GM18499 (cell line): ENCODE data around the gene CSTF3.
"Not testable (repeated sequence)": the region's sequence is repeated elsewhere in the genome, so short reads cannot be mapped to it uniquely, and the experiment has no call there.

ENCODE experiments used
- ATAC-seq: cut with Tn5 transposase; IDR thresholded peaks from one replicate; pipeline ENCODE4 v1.9.1; 2021; ENCODE audit warnings: moderate number of reproducible peaks; ENCODE audit not compliant: insufficient read depth, unreplicated experiment

The CSTF3 gene

DNA sequence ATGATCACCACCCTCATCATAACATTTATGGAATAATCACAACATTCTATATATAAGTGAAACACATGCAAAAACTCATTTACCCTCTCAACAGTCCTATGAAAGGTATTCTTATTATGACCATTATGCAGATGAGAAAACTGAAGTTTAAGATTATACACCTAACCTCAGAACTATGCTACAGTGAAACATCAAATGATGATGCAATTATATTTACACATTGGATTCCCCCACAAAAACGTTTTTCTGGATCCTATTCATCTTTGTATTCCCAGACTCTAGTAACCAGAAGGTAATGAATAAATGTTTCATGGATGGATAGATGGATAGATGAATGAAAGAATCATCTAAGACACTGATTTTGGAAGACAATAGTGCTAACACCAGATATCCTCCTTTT is 67.1 kb downstream of the CSTF3 start:
- no peak for ATAC-seq

GRCh38 chr11:33089776-33090175 is 71.5 kb downstream of the CSTF3 start:
- no peak for ATAC-seq

DNA sequence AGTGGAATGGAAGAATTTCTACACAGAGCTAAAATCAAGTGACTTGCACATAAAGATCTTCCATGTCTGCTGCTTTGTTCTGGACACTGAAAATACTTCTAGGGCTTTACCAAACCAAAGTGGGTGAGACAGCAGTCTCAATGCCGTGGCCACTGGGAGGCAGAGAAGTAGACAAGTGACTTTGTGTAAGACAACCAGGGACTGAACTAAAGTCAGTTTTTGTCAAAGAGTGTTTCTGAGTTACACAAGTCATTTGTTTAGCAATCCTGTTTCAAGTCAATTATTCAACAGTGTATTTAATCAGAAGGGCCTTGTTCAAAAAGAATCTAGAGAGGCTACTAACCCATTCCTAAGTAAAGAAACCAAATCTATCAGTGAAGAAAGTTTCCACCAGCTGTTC is 75.3 kb downstream of the CSTF3 start:
- no peak for ATAC-seq

DNA sequence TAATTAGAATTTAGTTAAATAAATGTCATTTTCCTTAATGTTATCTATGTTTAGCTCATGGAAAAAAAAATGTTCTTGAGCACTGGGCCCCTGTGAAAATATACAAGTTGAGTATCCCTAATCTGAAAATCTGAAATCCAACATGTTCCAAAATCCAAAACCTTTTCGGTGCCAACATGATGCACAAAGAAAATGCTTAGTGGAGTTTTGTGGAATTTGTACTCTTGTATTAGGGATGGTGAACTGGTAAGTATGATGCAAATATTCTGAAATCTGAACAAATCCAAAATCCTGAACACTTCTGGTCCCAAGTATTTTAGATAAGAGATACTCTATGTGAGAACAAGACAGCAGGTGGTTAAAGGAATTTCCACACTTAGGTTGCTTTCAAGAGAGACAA is 77.4 kb downstream of the CSTF3 start:
- no peak for ATAC-seq

DNA sequence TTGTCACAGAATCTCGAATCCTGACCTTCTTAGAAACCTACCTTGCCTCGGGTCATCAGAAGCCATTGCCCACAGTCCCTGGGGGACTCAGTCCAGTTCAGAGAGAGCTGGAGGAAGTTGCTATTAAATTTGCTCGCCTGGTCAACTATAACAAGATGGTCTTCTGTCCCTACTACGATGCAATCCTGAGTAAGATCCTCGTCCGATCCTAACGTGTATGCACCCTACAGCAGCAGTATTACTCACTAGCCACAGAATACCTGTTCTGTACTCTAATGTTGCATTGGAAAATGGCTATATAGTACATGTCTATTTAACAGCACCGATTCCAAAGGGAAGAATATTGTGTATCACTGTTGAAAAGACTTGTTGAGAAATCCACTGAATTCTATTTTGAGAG is 88.8 kb downstream of the CSTF3 start:
- no peak for ATAC-seq

GRCh38 chr11:33068611-33069340 is 92.5 kb downstream of the CSTF3 start:
- ATAC-seq, result no peak

- no peak for ATAC-seq
Observed at GRCh38 chr11:33067294-33067693, 94.0 kb downstream of the CSTF3 start.

GRCh38 chr11:33065445-33066178 is 95.7 kb downstream of the CSTF3 start:
- no peak for ATAC-seq

DNA sequence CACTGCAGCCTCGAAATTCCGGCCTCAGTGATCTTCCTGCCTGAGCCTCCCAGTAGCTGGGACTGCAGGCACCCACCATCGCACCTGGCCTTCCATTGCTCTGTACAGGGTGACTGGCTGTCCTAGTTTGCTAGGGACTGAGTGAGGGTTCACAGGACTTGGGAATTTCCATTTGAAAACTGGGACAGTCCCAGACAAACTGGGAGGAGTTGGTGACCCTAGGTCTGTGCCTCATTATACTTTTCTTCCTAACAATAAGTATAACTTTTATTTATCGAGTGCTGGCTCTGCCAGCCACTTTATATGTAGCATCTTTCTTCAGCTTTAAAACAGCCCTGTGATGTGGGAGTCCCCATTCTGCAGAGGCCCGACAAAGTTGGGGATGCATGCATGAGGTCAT is 96.4 kb downstream of the CSTF3 start:
- no peak for ATAC-seq

GRCh38 chr11:33064033-33064825 is 97.1 kb downstream of the CSTF3 start:
- ATAC-seq, result no peak

DNA sequence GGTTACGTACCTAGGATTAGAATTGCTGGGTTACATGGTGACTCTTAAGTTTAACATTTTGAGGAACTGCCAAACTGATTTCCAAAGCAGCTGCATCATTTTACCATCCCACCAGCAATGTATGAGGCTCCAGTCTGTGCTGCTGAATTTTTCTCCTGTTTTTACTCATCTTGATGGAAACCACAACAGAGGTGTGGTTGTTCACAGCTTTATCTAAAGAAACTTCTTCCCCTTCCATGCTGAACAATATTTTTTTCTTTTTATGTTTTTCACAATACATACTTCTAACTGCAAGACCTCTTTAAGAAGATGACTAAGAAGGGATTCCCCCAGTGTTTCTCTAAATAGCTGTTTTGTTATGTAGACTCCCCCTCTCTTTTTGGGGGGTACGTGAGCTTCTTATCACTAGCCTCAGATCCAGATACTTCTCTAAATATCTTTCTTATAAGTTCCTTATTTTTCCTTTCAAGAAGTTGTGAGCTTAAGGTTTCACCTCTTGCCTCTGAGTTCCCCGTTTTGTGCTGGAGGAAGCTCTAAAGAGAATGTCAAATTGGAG is 97.9 kb downstream of the CSTF3 start:
- ATAC-seq, result peak; percentile 78

- no peak for ATAC-seq
Observed at GRCh38 chr11:33062137-33062536, 99.1 kb downstream of the CSTF3 start.

DNA sequence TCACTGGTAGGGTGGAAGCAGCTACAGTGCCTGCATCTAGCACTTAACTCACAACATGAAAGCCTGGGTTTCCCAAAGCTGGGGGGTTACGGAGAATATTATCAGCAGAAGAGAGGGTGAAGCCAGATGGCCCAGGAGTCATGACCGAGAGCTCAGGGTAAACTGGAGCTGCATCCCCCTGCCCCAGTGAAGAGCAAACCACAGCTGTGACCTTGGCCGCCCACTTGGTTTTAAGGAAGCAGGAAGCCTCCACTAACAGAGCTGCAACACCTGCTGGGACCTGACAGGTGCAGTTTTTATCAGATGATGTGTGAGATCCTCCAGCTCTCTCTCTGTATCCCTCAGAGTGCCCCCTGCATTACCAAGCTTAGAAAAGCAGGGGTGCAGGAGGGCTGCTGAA is 101.0 kb downstream of the CSTF3 start:
- no peak for ATAC-seq

DNA sequence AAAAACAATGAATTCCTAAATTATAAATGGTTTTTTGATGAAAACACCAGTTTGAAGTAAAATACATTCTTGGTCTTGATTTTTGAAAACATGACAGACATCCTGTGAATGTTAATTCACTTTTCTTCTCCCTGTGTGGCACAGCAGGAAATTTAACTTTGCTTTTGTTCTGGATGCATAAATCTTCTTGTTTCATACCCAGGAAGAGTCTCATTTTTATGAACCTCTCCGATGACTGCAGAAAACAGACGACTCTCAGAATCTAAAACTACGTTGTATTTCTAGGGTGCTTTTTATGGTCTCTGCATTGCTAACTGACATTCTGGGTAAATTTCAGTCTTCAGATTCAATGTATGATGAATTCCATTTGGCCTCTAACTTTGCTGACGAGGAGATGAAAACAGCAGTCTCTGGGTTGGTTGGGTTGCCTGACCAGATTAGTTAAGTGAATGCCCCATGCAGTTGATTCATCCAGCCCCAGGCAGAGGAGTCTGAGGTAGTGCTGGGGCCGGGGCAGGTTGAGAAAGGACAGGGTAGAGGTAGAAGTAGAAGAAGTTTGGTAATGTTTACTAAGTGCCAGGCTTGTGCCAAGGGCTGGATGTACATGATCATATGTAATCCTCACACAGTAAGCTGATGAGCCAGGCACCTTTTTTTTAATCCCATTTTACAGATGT is 101.8 kb downstream of the CSTF3 start:
- ATAC-seq, result no peak

DNA sequence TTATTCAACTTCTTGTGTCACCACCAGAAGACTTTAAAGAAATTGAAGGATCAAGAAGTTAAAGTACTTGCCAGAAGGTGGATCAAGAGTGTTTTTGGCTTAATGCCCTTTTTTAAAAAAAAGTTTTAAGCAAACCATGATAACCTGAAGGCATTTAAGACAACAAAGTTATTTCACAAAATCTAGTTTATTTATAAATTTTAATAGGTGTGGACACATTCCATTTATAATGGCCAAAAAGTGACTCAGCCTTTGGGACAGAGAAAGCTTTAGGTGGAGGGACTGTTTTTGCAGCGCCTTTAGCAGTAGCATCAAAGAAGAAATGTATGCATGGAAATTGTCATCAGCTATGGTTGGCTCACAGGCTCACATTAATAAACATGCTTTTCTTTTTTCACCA is 104.0 kb downstream of the CSTF3 start:
- no peak for ATAC-seq

GRCh38 chr11:33055375-33055774 is 105.9 kb downstream of the CSTF3 start:
- no peak for ATAC-seq

- no peak for ATAC-seq
Observed at GRCh38 chr11:33052231-33052630, 109.0 kb downstream of the CSTF3 start.

DNA sequence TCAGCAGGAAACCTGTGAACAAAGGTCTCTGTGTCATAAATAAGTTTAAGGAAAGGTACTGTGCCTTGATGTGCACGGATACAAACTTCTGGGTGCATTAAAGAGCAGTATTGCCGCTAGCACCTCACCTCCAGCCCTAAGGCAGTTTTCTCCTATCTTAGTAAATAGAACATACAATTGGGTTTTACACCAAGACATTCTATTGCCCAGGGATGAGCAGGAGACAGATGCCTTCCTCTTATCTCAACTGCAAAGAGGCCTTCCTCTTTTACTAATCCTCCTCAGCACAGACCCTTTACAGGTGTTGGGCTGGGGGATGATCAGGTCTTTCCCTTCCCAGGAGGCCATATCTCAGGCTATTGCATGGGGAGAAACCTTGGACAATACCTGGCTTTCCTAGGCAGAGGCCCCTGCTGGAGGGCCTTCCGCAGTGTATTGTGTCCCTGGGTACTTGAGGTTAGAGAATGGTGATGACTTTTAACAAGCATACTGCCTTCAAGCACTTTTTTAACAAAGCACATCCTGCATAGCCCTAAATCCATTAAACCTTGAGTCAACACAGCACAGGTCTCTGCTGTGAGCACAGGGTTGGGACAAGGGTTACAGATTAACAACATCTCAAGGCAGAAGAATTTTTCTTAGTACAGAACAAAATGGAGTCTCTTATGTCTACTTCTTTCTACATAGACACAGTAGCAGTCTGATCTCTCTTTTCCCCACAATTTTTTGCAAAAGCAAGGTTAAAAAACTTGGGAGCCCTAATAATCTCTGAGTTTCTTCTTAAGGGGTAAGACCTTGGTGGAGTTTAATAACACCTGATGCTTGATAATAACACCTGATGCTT is 111.5 kb downstream of the CSTF3 start:
- ATAC-seq, result not testable (repeated sequence)

DNA sequence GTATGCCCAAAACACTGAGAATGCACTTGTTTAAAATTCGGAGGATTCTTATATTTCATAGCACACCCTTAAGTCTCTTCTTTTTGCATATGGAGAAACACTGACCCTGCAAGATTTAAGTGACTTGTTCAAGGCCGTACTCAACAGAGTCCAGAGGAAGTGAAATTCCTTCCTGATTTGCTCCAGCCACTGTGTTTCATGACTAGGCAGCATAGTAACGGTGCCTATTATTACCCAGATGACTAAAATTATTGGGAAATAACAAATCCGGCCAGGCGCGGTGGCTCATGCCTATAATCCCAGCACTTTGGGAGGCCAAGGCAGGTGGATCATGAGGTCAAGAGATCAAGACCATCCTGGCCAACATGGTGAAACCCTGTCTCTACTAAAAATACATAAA is 112.6 kb downstream of the CSTF3 start:
- ATAC-seq, result not testable (repeated sequence)
